ENCODE data around the gene USP53.
"Not testable (repeated sequence)": the region's sequence is repeated elsewhere in the genome, so short reads cannot be mapped to it uniquely, and the experiment has no call there.

The USP53 gene

DNA sequence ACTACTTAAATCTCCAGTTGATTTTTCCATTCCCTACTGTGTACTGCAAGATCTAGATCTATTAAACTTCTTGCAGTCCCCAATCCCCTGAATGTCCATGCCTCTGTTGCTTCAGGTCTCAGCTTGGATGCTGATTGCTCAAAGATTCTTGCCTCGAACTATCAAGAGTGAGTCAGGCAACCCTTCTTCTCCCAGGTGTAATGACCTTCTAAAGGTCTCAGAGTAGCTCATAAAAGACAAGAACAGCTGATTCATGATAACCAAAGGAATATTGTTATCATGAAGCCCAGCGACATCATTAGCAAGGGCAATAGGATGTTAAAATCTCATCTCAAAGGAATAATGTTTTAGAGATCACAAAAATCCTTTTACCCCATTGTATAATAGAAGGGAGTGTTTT lies 116.2 kb downstream of the USP53 start:
- no peak for DNase-seq

DNA sequence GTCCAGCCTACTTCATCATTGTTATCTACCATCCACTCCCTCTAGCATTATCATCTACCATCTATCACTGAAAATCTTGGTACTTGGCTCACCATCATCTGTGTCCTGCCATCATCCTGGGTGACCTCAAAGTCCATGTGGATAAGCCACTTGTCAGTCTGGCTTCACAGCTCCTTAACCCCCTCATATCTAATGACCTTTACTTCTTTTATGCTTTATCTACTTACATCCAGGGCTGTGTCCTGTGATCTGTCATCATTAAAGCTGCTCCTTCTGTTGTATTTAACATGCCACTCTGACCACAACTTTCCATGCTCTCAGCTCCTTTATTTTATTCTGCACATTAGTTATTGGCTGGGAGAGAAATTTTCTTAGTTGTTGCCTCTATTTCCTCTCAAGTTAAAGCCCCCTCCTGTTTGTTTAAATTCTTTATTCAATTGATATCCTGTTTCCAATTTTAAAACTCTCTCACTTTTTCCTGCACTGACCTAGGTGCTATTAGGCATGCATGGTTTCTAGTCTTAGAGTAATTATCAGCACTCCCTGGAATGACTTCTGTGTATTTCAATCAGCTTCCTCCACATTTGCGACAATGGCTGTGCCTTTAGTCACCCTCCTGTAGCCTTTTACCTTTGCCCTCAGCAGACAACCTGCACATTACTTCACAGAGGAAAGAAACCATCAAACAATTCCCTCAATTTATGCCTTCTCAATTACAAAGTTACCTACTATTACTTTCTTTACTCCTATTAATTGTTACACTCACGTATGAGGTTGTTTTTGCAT lies 117.5 kb downstream of the USP53 start:
- no peak for DNase-seq

DNA sequence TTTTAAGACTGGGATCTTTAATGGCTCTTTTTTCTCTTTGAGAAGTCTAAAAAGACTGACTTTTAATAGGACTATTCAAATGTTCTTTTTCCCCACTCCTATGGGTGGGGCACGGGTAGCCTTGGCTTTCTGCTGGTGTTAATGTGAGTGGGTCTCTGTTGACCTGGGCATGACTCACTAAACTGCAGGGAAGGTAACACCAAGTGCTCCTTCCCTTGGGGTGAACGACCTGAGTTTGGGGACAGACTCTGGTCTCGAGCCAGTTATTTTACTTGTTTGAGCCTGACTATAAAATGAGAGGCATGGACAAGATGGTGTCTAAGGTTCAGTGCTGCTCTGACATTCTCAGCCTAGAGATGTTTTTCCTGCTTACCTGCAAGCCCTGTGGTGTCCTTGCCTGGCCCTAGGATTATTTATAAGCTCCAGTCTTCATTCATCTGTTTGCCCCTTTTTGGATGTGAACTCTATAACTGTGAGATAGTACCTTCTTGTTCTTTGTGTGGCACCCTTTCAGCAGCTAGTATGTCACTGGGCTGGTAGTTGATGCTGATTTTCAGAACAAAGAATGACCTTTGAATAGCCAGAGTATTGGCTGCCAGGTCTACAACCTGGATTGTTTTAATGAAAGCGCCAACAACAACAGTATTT lies 123.9 kb downstream of the USP53 start:
- not testable (repeated sequence) for DNase-seq

DNA sequence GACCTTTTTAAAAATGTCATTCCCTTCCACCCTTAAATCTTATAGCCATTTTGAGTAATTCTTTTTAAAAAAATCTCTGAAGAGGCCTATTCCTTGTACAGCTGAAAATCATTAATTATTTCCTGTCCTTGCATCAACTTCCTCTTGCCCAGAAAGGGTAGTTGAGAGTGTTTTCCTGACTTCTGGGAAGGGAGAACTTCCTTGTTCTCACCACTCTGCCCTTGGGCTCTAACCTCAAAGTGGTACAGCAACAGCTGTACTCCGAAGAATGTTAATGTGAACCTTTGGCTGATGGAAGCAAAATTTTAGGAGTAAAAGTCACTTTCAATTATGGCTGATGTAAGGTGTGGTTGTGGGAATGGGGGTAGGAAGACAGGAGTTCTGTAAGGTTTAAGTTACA lies 124.5 kb downstream of the USP53 start:
- no peak for DNase-seq

DNA sequence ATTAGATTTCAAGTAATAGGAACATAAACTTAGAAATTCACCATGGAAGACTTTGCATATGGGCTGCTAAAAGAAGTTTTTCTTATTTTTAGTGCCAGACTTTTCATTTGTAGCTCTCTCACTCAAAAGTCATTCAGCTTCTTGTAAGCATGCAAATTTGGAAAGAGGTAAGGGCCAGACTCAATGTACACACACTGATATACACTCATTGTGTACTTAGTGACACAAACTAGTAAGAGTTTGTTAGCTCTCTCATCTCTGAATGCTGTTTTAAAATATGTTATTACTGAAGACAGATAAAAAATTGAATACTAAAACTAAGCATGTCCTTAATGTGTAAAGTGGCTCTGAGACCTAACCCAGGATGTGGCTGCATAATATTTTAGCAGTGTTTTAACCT lies 127.4 kb downstream of the USP53 start:
- not testable (repeated sequence) for DNase-seq

DNA sequence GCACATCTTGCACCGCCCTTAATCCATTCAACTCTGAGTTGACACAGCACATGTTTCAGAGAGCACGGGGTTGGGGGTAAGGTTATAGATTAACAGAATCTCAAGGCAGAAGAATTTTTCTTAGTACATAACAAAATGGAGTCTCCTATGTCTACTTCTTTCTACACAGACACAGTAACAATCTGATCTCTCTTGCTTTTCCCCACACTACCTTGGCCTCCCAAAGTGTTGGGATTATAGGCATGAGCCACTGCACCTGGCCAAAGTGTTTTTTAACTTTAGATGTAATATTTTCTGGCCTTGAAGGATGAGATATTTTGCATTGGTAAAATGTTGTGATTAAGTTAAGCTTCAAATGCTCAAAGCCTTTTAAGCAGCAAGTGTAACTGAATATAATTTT lies 130.8 kb downstream of the USP53 start:
- not testable (repeated sequence) for DNase-seq

Measured in NCI-H1417 treated with DMSO at 0.1 percent for 48 hours (cell line).